Measurements from ENCODE around the gene SPACA7. TPM values are rescaled to one million over a fixed set of nuclear protein-coding genes. Genes with fewer than 3 reads are reported as not detected.

SPACA7 gene
- total RNA-seq, 4 donors from 2014 or later, result not detected

GRCh38 chr13:112453207-112453829 lies 77.2 kb downstream of the SPACA7 start:
- TF ChIP-seq POLR2A (IDR thresholded peaks at IDR 0.05), result no peak
- TF ChIP-seq CTCF (IDR thresholded peaks at IDR 0.05), result no peak
- no peaks in the 10 kb centered on the region for H3K4me1 ChIP-seq
- DNase-seq, result no peak
- intact Hi-C loops (cut with DNase I; ENCODE audit: low total_unique reads), result no loop called here
- no peak overlapping the region for H3K4me3 ChIP-seq
- H3K9me3 ChIP-seq, result no peaks in the 10 kb centered on the region
- H3K27ac ChIP-seq, result no peak overlapping the region
- H3K36me3 ChIP-seq, result no peaks in the 10 kb centered on the region
- no peaks in the 10 kb centered on the region for H3K27me3 ChIP-seq

- H3K36me3 ChIP-seq, result no peaks in the 10 kb centered on the region
- DNase-seq, result no peak
- no peaks in the 10 kb centered on the region for H3K4me1 ChIP-seq
- no peaks in the 10 kb centered on the region for H3K9me3 ChIP-seq
- H3K27ac ChIP-seq, result no peak overlapping the region
- intact Hi-C loops (cut with DNase I; ENCODE audit: low total_unique reads), result no loop called here
- no peaks in the 10 kb centered on the region for H3K27me3 ChIP-seq
- TF ChIP-seq POLR2A (IDR thresholded peaks at IDR 0.05), result no peak
- H3K4me3 ChIP-seq, result no peak overlapping the region
Measured at GRCh38 chr13:112453874-112454647, 77.9 kb downstream of the SPACA7 start.

GRCh38 chr13:112454648-112455334 lies 78.6 kb downstream of the SPACA7 start:
- TF ChIP-seq POLR2A (IDR thresholded peaks at IDR 0.05) (no peak), CTCF (IDR thresholded peaks at IDR 0.05) (no peak)
- Histone ChIP-seq H3K27me3 (no peaks in the 10 kb centered on the region), H3K27ac (no peak overlapping the region), H3K9me3 (no peaks in the 10 kb centered on the region), H3K4me3 (no peak overlapping the region), H3K36me3 (no peaks in the 10 kb centered on the region), H3K4me1 (no peaks in the 10 kb centered on the region)
- DNase-seq, result no peak
- intact Hi-C loops (cut with DNase I; ENCODE audit: low total_unique reads), result no loop called here

- intact Hi-C loops (cut with DNase I; ENCODE audit: low total_unique reads), result no loop called here
- no peaks in the 10 kb centered on the region for H3K27me3 ChIP-seq
- TF ChIP-seq CTCF (IDR thresholded peaks at IDR 0.05), result no peak
- TF ChIP-seq POLR2A (IDR thresholded peaks at IDR 0.05), result no peak
- H3K4me3 ChIP-seq, result no peak overlapping the region
- H3K27ac ChIP-seq, result no peak overlapping the region
- no peaks in the 10 kb centered on the region for H3K9me3 ChIP-seq
- no peaks in the 10 kb centered on the region for H3K36me3 ChIP-seq
- no peak for DNase-seq
- no peaks in the 10 kb centered on the region for H3K4me1 ChIP-seq
Measured at GRCh38 chr13:112455476-112456059, 79.4 kb downstream of the SPACA7 start.

GRCh38 chr13:112456138-112457056 lies 80.2 kb downstream of the SPACA7 start:
- Histone ChIP-seq H3K36me3 (no peaks in the 10 kb centered on the region), H3K4me1 (no peaks in the 10 kb centered on the region), H3K4me3 (no peak overlapping the region), H3K9me3 (no peaks in the 10 kb centered on the region), H3K27ac (no peak overlapping the region), H3K27me3 (no peaks in the 10 kb centered on the region)
- DNase-seq, result no peak
- intact Hi-C loops (cut with DNase I; ENCODE audit: low total_unique reads), result no loop called here
- TF ChIP-seq POLR2A (IDR thresholded peaks at IDR 0.05) (no peak), CTCF (IDR thresholded peaks at IDR 0.05) (no peak)

Data from uterus (tissue), 4 donors.